ENCODE data around the gene FERMT2.

FERMT2 gene

DNA sequence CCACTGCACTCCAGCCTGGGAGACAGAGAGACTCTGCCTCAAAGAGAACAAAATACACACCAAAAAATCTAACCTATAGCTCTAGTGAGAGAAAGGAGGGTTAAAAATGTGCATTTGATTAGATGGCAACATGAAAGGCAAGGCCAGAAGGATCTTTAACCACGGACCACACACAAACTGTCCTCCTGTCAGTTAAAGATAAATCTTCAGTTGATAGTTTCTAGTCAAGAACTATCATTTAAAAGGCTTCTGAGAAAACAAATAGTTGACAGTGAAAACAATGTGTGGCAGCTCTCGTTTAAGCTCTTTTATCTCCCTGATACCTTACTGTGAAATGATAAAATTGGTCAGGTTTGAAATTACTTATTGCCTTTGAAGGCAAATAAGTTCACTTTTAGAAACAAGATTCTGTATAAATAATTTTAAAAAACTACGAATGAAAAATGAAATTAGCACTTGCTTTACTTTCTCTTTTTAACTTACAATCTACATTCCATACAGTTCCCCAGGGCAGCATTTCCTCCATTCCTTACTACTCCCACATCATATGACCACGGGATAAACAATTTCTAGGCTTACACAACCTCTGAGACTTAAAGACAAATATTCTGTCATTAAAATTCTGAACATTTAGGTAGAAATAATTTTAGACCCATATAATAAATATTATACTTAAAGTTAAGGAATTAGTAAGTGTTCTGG is 88.1 kb downstream of the FERMT2 start:
- DNase-seq, result no peak

DNA sequence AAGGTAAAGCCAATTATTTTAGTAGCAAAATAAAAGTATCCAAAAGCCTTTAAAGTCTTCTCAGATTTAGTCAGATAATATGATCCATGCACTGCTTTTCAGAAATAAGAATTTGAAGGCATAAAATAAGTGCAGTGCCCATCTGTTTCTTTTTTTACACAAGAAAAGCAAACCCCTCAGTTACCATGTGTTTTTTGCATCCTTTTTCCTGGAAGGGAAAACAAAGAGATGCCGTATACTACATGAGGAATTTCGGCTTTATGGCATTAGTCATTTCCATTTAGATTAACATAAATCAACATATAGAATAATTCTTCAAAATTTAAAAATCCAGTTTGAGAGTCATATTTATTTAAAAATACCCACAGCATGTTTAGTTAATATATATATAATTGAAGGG is 89.4 kb downstream of the FERMT2 start:
- no peak for DNase-seq

DNA sequence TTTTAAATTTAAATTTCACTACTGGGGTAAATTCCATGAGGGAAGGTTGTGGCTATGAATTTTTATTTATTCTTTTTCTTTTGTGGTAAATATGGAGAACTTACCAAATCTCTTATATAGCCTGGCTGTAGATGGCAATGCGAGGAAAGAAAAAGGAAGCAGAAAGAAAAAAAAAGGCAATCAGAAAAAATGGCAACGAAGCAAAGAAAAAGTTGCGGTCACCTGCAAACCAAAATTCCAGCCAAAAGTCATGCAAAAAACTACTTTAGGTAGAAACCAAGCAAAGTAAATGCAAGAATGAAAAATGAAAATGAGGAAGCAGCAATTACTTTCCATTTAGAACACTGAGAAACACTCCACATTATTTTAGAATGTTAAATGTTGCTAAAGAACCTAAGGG is 89.9 kb downstream of the FERMT2 start:
- DNase-seq, result no peak

DNA sequence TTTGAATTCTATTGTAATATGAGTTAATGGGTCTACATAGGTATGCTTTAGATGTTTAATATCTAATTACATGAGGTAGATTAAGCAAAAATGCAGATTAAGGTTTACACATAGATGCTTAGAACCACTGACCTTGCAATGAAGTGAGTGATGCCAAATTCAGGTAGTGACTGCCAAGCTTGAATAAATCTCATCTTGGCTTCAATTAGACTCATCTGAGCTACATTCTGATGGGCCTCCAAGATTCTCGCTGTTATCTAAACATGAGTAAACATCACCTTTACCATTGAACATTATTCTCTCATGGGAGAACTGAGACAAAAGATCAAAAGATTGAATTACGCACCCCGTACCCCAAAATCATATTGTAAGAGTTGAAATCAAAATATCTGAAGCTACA is 90.6 kb downstream of the FERMT2 start:
- DNase-seq, result no peak

DNA sequence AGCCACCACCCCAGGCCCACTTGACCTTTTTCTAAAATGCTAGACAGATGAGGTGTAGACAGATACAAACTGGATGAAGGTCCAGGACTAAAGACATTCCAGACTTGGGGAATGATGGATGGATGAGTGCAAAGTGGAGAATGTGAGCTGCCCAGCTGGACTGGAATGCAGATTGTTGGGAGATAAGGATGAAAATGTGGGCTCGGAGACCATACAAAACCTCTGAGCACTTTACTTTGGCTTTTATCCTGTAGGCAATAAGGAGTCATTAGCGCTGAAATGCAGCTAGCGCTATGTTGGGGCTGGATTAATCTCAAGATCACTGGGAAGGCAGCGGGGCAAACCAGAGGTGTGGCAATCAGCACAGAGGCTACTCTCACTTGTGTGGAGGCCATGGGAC is 94.7 kb downstream of the FERMT2 start:
- no peak for DNase-seq

DNA sequence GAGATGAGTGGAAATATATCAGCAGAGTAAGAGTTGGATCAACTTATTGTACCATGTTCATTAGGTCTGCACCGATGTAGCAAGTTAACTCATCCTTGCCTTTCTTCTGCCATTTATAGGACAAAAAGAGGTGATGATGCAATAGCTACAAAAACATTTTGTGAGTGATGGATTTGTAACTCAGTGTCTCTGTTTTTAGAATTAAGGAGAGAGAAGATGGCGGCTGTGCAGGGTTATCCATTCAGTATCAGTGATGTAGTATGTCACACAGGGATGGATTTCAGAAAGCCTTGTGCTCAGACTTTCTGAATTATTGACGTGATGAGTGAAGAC is 97.4 kb downstream of the FERMT2 start:
- no peak for DNase-seq

DNA sequence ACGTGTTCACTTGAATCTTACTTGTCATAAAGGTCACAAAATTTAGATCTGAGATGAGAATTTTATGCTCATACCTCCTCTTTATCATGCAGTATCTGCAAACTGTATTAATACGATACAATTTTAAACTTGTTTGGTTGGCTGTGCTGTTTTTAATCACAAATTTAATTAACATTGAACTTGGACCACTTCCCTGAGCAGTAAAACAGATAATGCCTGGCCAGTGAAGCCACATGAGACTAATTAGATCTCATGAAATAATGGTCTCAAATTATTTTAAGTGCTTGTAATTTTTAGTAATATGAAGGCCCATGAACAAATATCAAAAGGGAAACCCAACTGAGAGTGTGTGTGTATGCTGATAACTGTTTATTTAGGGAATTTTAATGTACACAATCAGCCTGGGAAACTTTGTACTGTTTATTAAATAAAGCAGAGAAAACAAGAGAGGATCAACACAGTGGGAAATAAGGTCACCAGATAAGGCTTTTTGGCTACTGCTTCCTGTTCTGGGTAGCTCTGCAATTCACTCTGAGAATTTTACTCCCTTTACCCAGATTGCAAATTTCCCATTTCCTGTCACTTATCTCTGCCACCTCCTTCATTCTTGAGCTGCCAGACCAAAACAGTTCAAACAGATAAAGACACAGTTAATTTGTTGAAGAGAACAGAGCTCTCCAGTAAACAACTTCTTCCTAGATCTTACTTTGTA is 97.9 kb downstream of the FERMT2 start:
- no peak for DNase-seq

DNA sequence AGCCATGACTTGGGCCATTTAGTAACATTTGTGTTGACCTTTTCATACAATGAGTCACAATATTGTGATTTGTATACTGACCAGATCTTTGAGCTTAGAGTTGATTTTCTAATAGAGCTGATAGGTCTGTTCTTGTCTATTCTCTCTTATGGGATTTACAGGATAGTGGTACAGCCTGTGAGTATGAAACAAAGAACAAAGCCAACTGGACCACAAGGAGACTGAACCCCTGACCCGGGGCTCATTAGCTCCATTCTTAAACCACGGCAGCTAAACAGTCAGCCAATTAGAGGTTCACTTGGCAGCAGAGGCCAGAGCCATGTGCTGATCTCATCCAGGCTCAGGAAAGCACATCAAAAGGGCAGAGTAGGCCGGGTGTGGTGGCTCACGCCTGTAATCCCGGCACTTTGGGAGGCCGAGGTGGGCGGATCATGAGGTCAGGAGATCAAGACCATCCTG is 100.4 kb downstream of the FERMT2 start:
- no peak for DNase-seq

DNA sequence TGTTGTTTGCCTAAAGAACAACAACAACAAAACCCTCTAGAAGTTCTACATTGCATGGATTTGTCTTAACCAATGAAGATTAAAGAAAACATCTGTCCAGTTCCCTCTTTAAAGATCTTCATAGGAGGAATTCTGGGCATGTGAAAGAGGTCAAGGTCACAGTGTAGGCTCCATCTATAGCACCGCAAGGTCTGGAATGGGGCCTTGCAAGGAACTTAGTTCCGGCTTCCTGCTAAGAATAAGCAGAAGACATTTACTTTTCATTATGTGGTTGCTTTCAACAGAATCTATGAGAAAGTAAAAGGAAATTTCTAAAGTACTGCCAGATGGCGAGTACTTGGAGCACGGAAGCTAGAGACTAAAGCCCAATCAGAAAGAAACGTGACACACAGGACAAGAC is 102.2 kb downstream of the FERMT2 start:
- no peak for DNase-seq

DNA sequence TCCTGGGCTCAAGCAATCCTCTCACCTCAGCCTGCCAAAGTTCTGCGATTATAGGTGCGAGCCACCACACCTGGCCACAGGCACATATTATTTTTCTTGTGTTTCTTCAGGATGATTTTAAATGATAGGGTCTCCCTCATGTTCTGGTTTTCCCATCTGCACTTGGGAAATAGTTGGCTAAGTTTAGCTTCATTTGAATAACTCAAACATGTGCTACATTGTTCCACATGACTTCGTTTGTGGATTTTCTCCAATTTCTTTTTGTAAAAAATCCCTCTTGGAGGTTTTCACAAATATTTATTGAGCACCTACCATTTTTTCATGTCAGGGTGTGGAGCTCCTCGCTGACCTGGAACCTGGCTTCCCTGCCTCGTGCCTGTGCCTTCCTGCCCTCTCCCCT is 104.3 kb downstream of the FERMT2 start:
- DNase-seq, result no peak

DNA sequence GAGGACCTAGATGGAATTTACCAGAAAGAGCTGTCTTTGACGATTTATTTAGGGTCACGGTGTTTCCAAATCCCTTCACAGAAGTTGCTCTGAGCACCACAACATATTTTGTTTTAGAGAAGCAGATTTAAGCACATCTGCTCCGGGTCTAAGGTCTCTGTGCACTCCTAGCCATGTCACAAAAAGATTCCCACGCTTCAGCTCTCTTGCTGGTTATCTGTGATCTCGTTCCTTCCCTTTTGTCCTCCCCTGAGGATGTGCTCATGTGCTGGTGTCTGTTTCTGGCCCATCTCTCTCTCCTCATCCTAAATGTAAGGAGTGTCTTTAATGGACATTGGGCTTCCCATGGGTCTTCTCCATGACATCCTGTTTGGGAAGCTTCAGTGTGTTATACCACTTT is 105.8 kb downstream of the FERMT2 start:
- DNase-seq, result no peak

DNA sequence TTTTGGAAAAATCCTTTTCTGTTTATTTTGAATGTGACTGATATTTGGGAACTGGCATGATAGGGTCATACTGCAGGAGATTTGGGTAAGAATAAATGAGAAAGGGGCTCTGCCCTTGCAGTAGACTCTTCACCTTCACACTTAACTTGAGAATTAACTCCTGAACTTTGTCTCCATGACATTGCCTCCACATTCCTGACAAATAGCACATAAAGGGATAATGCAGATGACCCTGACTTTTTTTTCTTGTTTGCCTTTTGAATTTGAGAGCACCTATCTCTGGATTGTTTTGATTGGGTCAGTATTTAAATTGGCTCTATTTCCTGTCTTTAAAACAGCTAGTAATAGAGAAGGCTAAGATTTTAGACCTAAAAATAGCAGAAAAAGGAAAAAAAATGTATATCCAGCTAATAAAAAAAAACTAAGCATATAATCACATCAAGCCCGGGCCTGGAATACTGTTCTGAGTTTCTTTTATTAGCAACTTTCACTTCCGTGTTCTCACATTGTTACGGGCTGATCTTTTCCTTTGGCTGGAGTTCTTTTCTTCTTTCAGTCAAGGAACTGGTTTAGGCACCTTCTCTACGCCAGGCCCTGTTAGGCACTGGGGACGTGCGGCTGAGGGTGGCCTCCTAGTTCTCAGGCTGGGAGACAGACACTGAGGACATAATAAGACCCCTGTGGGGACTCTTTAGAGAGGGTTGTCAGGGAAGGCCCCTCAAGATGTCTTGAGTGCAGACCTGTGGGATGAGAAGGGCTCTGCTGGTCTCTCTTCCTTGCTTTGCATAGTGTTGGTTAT is 106.4 kb downstream of the FERMT2 start:
- no peak for DNase-seq

DNA sequence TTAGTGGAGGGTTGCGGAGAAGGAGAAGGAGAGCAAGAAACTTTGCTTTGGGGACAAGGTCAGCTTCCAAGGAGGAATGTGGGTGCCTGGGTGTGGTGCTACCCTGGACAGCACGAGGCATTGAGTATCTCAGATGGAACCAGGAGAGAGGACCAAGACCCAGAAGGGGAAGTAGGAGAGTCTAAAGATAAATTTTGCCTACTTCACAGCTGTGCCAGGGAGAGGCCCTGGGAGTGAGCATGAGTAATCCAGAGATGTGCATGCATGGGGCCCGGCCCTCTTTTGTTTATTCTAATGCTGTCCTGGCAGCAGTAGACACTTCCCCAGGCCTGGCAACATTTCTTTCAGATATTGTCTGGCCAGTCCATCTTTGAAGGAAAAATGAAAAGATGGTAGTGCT is 110.0 kb downstream of the FERMT2 start:
- DNase-seq, result no peak

DNA sequence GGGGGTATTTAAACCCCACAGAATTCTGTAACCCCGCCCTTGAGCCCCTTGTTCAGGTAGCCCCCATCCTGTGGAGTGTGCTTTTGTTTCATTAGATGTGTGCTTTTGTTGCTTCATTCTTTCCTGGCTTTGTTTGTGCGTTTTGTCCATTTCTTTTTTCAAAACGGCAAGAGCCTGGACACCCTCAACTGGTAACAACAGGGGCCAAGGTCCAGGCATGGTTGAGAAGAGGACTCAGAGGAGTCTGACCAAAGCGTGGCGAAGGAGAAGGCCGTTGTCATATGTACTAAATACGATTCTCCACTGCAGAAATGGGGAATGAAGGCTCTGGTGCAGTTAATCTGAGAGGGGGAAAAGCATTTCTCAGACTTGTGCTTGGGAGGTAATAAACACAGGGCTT is 113.4 kb downstream of the FERMT2 start:
- DNase-seq, result no peak

DNA sequence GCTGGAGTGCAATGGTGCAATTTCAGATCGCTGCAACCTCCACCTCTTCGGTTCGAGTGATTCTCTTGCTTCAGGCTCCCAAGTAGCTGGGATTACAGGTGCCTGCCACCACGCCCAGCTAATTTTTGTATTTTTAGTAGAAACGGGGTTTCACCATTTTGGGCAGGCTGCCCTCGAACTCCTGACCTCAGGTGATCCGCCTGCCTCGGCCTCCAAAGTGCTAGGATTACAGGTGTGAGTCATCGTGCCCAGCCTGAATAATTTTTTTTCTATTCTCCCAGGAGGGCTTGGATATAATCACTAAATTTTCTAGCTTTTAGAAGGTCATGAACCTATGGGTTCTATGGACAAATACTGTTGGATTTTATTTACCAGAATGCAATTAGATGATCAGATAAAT is 114.8 kb downstream of the FERMT2 start:
- no peak for DNase-seq

DNA sequence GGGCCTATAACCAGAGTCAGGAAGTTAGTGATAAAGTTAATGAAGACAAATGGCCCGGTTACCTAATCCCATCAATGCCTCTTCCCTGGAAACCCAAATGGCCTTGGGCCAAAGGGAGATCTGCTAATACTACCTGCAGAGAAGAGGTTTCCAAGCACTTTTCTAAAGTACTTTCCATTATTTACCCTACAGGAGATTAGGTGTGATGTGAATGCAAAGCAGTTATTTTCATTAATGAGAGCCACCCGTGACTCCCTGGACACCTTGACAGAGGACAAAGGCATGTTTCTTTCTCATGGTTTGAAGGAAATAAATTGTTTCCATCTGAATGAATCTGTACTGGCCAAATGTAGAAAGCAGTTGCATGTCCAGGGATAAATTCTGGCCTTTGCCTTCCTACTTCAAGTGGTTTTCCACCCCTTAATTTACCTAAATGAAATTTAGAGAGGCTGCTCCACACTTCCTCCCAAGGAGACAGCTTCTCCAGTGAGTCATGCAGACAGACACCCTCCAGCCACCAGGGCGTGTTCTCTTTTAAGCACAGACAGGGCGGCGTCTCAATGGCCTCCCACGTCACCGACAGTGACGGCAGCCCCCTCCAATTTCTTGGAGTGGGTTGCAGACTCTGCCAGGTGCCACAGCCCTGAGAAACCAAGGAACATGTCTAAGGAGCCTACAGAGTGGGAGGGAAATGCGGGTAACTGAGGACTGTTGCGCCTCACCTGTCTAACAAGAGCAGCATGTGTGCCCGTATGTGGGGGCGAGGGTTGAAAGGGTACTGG is 115.5 kb downstream of the FERMT2 start:
- no peak for DNase-seq

DNA sequence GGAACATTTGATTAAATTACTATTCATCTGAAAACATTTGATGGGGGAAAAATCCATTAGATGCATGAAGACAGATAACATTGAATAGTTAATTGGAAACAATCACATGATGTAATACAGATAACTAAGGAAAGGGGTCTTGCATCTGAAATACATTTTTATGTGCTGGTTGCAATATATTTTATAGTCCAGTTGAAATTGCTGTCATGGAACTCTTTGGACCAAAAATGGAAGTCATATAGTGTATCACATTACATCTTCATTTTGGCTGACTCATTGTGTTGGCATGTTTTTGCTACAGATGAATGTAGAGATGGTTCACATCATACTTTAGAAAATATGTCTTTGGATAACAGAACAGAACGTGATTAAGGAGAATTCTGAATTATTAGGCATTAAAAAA is 116.4 kb downstream of the FERMT2 start:
- no peak for DNase-seq

DNA sequence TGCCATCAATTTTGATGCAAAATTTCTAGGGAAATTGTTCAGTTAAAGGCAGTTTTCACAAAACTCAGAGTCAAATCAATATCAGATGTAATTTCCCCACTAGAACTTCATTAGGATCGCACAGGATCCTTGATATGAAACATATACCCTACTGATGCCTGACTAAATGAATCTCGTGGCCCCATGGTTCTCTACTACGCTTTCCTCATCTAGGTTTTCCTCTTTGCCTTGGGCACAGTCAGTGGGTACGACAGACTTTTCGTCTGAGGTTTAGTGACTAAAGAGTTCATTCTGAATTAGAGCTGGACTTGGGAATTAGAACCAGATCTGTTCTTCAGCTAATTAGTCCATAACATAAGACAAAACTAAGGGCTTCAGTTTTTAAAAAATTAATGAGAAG is 117.0 kb downstream of the FERMT2 start:
- no peak for DNase-seq

DNA sequence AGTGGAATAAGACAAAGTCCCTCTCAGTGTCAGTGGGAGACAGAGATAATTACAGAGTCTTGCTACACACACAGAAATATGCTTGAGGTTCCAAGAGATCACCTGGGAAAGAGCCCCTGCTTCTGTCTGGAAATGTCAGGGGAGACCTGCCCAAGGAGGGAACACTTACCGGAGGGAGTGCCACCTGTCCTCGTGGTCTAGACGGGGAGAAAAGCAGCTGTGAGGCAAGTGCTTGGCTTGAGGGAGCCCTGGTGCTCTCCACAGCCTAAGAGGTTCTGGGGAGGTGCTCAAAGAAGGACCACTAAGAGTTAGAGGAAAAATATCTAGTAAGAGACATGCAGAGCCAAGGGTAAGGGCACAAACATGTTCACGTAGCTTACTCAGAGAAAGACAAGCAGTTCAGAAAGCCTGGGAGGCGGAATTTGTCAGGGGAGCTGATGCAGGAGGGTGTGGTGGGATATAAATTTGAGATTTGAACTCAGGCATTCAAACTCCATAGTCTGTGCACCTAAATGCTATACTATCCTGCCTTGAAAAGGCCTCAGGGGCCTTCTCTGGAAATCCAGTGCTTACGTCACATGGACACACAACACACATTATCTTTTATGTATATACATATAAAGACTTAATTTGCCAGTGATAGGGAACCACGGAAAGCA is 121.2 kb downstream of the FERMT2 start:
- DNase-seq, result no peak

DNA sequence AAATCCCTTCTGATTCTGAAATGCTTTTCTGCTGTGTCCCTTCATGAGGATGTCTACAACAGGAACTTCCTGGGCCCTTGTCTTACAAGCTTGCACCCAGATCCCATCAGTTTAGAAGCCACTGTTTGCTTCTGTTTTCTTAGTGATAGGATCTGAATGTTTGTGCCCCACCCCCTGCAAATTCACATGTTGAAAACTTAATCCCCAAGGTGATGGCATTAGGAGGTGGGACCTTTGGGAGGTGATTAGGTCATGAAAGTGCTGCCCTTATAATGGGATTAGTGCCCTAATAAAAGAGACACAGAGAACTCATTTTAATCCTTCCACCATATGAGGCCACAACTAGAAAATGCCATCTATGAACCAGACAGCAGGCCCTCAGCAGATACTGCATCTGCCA is 123.4 kb downstream of the FERMT2 start:
- DNase-seq, result no peak

DNA sequence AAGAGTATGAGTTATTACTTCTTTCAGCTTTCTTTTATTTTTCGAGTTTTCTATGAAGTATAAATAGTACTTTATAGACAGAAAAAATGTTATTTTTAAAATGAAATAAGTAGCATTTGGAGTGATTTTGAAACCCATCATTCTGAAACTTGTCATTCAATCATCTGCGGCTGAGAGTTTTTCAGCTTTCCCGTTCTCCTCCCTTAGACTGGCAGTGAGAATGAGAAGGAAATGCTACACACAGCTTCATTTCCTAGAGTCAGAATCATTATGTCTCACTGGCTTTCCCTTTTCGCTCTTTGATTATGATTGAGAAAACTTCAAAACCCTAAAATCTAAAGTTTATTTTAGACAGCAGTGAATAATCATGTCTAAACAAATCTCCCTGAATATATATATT is 125.8 kb downstream of the FERMT2 start:
- DNase-seq, result no peak

DNA sequence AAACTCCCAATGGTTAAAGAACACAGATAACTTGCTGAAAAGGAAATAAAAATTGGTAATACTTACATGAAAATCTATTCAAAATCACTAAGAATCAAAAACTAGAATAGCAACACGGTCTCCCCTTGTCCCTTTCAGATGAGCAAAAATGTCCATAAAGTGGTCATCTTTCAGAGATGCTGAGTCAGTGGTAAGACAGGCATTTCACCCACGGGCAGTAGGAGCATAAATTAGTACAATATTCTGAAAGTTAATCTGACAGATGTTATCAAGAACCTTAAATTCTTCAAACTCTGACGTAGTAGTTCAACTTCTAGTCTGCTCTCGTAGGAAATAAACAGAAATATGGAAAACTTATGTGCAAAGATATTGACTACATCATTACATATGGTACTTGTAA is 126.4 kb downstream of the FERMT2 start:
- DNase-seq, result no peak

DNA sequence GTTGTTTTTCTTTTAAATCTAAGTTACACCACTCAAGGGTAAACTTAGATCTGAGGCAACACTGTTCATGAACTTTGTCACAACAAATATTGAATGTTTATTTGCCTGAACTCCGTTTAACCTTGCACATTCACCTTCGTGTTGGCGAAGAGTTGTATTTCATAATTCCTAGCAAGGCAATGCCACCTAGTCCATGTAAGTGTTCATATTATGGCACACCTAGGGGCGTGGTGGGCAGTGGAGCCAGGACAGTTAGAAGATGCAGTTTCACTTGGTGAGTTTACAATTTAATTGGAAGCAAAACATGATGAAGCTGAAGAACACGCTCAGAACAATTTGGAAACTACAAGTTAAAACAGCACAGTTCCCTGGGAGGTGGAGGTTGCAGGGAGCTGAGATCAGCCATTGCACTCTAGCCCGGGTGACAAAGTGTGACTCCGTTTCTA is 129.0 kb downstream of the FERMT2 start:
- no peak for DNase-seq

Measured in stimulated activated CD4-positive, alpha-beta T cell treated with anti-CD3 and anti-CD28 coated beads, Interleukin-4, amount 100 ng/mL, for 4 hours (primary cell).